Skeletal muscle satellite cell (primary cell): ENCODE measurements around the gene MBD5.

Source experiments
- H3K27me3 ChIP-seq: 2 replicates; pipeline ENCODE4 v1.7.0; 2013; ENCODE audit warnings: low read length; ENCODE audit not compliant: control insufficient read depth, insufficient read depth
- H3K36me3 ChIP-seq: 2 replicates; pipeline ENCODE4 v1.7.0; 2013; ENCODE audit warnings: mild to moderate bottlenecking, control low read depth, low read length; ENCODE audit not compliant: insufficient read depth
- H3K4me1 ChIP-seq: 2 replicates; pipeline ENCODE4 v1.7.0; 2013; ENCODE audit warnings: low read length; ENCODE audit not compliant: control insufficient read depth, insufficient read depth
- H3K4me2 ChIP-seq: 2 replicates; pipeline ENCODE4 v1.7.0; 2013; ENCODE audit warnings: mild to moderate bottlenecking, low read length
- H3K4me3 ChIP-seq: 2 replicates; pipeline ENCODE4 v1.7.0; 2013; ENCODE audit warnings: low read length
- H3K9ac ChIP-seq: 2 replicates; pipeline ENCODE4 v1.7.0; 2013; ENCODE audit warnings: mild to moderate bottlenecking, low read depth, low read length, moderate library complexity
- H3K9me3 ChIP-seq: replicated peaks from 2 replicates; pipeline ENCODE4 v1.7.0; 2013; ENCODE audit warnings: mild to moderate bottlenecking, control low read depth, low read length

The MBD5 gene

GRCh38 chr2:148509288-148509902 is 488.5 kb downstream of the MBD5 start:
- peak overlapping the region; percentile 75 for H3K4me2 ChIP-seq
- H3K27me3 ChIP-seq: no peaks in the 10 kb centered on the region
- H3K9me3 ChIP-seq: no peaks in the 10 kb centered on the region
- peak overlapping the region; percentile 47 for H3K9ac ChIP-seq
- peak overlapping the region; percentile 54 for H3K4me3 ChIP-seq
- no peaks in the 10 kb centered on the region for H3K4me1 ChIP-seq
- no peaks in the 10 kb centered on the region for H3K36me3 ChIP-seq

- H3K4me2 ChIP-seq: no peak overlapping the region
- no peaks in the 10 kb centered on the region for H3K27me3 ChIP-seq
- H3K4me3 ChIP-seq: no peak overlapping the region
- H3K36me3 ChIP-seq: no peaks in the 10 kb centered on the region
- H3K9me3 ChIP-seq: no peaks in the 10 kb centered on the region
- H3K9ac ChIP-seq: no peak overlapping the region
- H3K4me1 ChIP-seq: peaks cover 5% of the 10 kb centered on the region
Observed at GRCh38 chr2:148511883-148512282, 491.0 kb downstream of the MBD5 start.

GRCh38 chr2:148512501-148512900 is 491.6 kb downstream of the MBD5 start:
- H3K4me3 ChIP-seq: no peak overlapping the region
- H3K9ac ChIP-seq: no peak overlapping the region
- no peak overlapping the region for H3K4me2 ChIP-seq
- H3K9me3 ChIP-seq: no peaks in the 10 kb centered on the region
- H3K4me1 ChIP-seq: peaks cover 5% of the 10 kb centered on the region
- H3K36me3 ChIP-seq: no peaks in the 10 kb centered on the region
- H3K27me3 ChIP-seq: no peaks in the 10 kb centered on the region

- Histone ChIP-seq H3K4me2 (no peak overlapping the region), H3K4me3 (no peak overlapping the region), H3K9ac (no peak overlapping the region), H3K9me3 (no peaks in the 10 kb centered on the region), H3K27me3 (no peaks in the 10 kb centered on the region), H3K4me1 (peaks cover 5% of the 10 kb centered on the region), H3K36me3 (no peaks in the 10 kb centered on the region)
Observed at GRCh38 chr2:148513427-148513826, 492.5 kb downstream of the MBD5 start.

GRCh38 chr2:148515120-148515519 is 494.2 kb downstream of the MBD5 start:
- Histone ChIP-seq H3K4me1 (peaks cover 5% of the 10 kb centered on the region), H3K9ac (no peak overlapping the region), H3K9me3 (no peaks in the 10 kb centered on the region), H3K4me3 (no peak overlapping the region), H3K27me3 (no peaks in the 10 kb centered on the region), H3K36me3 (no peaks in the 10 kb centered on the region), H3K4me2 (no peak overlapping the region)

GRCh38 chr2:148515976-148516375 is 495.1 kb downstream of the MBD5 start:
- no peak overlapping the region for H3K9ac ChIP-seq
- H3K4me2 ChIP-seq: no peak overlapping the region
- H3K36me3 ChIP-seq: no peaks in the 10 kb centered on the region
- H3K9me3 ChIP-seq: no peaks in the 10 kb centered on the region
- no peaks in the 10 kb centered on the region for H3K27me3 ChIP-seq
- peaks cover 5% of the 10 kb centered on the region for H3K4me1 ChIP-seq
- H3K4me3 ChIP-seq: no peak overlapping the region

GRCh38 chr2:148517296-148517695 is 496.4 kb downstream of the MBD5 start:
- Histone ChIP-seq H3K4me1 (peaks cover 5% of the 10 kb centered on the region), H3K27me3 (no peaks in the 10 kb centered on the region), H3K4me2 (no peak overlapping the region), H3K9me3 (no peaks in the 10 kb centered on the region), H3K4me3 (no peak overlapping the region), H3K9ac (no peak overlapping the region), H3K36me3 (no peaks in the 10 kb centered on the region)

GRCh38 chr2:148517822-148518221 is 496.9 kb downstream of the MBD5 start:
- H3K4me2 ChIP-seq: no peak overlapping the region
- no peak overlapping the region for H3K4me3 ChIP-seq
- H3K9me3 ChIP-seq: no peaks in the 10 kb centered on the region
- no peak overlapping the region for H3K9ac ChIP-seq
- no peaks in the 10 kb centered on the region for H3K27me3 ChIP-seq
- H3K36me3 ChIP-seq: no peaks in the 10 kb centered on the region
- H3K4me1 ChIP-seq: peaks cover 5% of the 10 kb centered on the region

GRCh38 chr2:148519013-148519412 is 498.1 kb downstream of the MBD5 start:
- Histone ChIP-seq H3K36me3 (no peaks in the 10 kb centered on the region), H3K9me3 (no peaks in the 10 kb centered on the region), H3K4me3 (no peak overlapping the region), H3K9ac (no peak overlapping the region), H3K27me3 (no peaks in the 10 kb centered on the region), H3K4me1 (peaks cover 5% of the 10 kb centered on the region), H3K4me2 (no peak overlapping the region)

- H3K9me3 ChIP-seq: no peaks in the 10 kb centered on the region
- peaks cover under 1% of the 10 kb centered on the region for H3K4me1 ChIP-seq
- no peak overlapping the region for H3K9ac ChIP-seq
- H3K36me3 ChIP-seq: no peaks in the 10 kb centered on the region
- no peak overlapping the region for H3K4me2 ChIP-seq
- H3K27me3 ChIP-seq: no peaks in the 10 kb centered on the region
- no peak overlapping the region for H3K4me3 ChIP-seq
Observed at GRCh38 chr2:148521181-148521580, 500.3 kb downstream of the MBD5 start.

GRCh38 chr2:148523315-148523714 is 502.4 kb downstream of the MBD5 start:
- H3K4me2 ChIP-seq: no peak overlapping the region
- no peaks in the 10 kb centered on the region for H3K4me1 ChIP-seq
- no peaks in the 10 kb centered on the region for H3K27me3 ChIP-seq
- H3K9ac ChIP-seq: no peak overlapping the region
- H3K9me3 ChIP-seq: no peaks in the 10 kb centered on the region
- no peaks in the 10 kb centered on the region for H3K36me3 ChIP-seq
- no peak overlapping the region for H3K4me3 ChIP-seq

GRCh38 chr2:148524519-148524919 is 503.6 kb downstream of the MBD5 start:
- no peaks in the 10 kb centered on the region for H3K4me1 ChIP-seq
- no peaks in the 10 kb centered on the region for H3K36me3 ChIP-seq
- no peak overlapping the region for H3K4me3 ChIP-seq
- H3K9me3 ChIP-seq: no peaks in the 10 kb centered on the region
- no peak overlapping the region for H3K4me2 ChIP-seq
- H3K27me3 ChIP-seq: no peaks in the 10 kb centered on the region
- no peak overlapping the region for H3K9ac ChIP-seq
